Measurements from ENCODE around the gene SPRING1. TPM values are rescaled to one million over a fixed set of nuclear protein-coding genes. Genes with fewer than 3 reads are reported as not detected.
"Not testable (repeated sequence)": the region's sequence is repeated elsewhere in the genome, so short reads cannot be mapped to it uniquely, and the experiment has no call there.

SPRING1 gene
- total RNA-seq, 1 donor from 2014 or later, result 33.8 TPM

GRCh38 chr12:116744766-116745165 lies 6.9 kb upstream of the SPRING1 start:
- DNase-seq (ENCODE audit: extremely low read depth, low read depth, low spot score), result no peak

- not testable (repeated sequence) for DNase-seq (ENCODE audit: extremely low read depth, low read depth, low spot score)
Measured at GRCh38 chr12:116742787-116743186, 4.9 kb upstream of the SPRING1 start.

GRCh38 chr12:116739381-116739887 lies 1.6 kb upstream of the SPRING1 start:
- no peak for DNase-seq (ENCODE audit: extremely low read depth, low read depth, low spot score)

- DNase-seq (ENCODE audit: extremely low read depth, low read depth, low spot score), result no peak
Measured at GRCh38 chr12:116736962-116737773, 701 bp downstream of the SPRING1 start.

GRCh38 chr12:116735951-116736599 lies 1.8 kb downstream of the SPRING1 start:
- DNase-seq (ENCODE audit: extremely low read depth, low read depth, low spot score), result no peak

- no peak for DNase-seq (ENCODE audit: extremely low read depth, low read depth, low spot score)
Measured at GRCh38 chr12:116735084-116735483, 2.8 kb downstream of the SPRING1 start.

GRCh38 chr12:116734156-116734768 lies 3.6 kb downstream of the SPRING1 start:
- DNase-seq (ENCODE audit: extremely low read depth, low read depth, low spot score), result no peak

- DNase-seq (ENCODE audit: extremely low read depth, low read depth, low spot score), result no peak
Measured at GRCh38 chr12:116731801-116732200, 6.1 kb downstream of the SPRING1 start.

GRCh38 chr12:116727891-116728290 lies 10.0 kb downstream of the SPRING1 start:
- no peak for DNase-seq (ENCODE audit: extremely low read depth, low read depth, low spot score)

GRCh38 chr12:116727261-116727660 lies 10.6 kb downstream of the SPRING1 start:
- DNase-seq (ENCODE audit: extremely low read depth, low read depth, low spot score), result no peak

GRCh38 chr12:116726694-116727093 lies 11.2 kb downstream of the SPRING1 start:
- no peak for DNase-seq (ENCODE audit: extremely low read depth, low read depth, low spot score)

- no peak for DNase-seq (ENCODE audit: extremely low read depth, low read depth, low spot score)
Measured at GRCh38 chr12:116722245-116722644, 15.6 kb downstream of the SPRING1 start.

- no peak for DNase-seq (ENCODE audit: extremely low read depth, low read depth, low spot score)
Measured at GRCh38 chr12:116719731-116720528, 17.9 kb downstream of the SPRING1 start.

GRCh38 chr12:116718655-116719454 lies 19.0 kb downstream of the SPRING1 start:
- no peak for DNase-seq (ENCODE audit: extremely low read depth, low read depth, low spot score)

GRCh38 chr12:116717466-116718437 lies 20.1 kb downstream of the SPRING1 start:
- DNase-seq (ENCODE audit: extremely low read depth, low read depth, low spot score), result no peak

GRCh38 chr12:116714175-116714574 lies 23.7 kb downstream of the SPRING1 start:
- no peak for DNase-seq (ENCODE audit: extremely low read depth, low read depth, low spot score)

GRCh38 chr12:116713527-116713926 lies 24.3 kb downstream of the SPRING1 start:
- DNase-seq (ENCODE audit: extremely low read depth, low read depth, low spot score), result no peak

- DNase-seq (ENCODE audit: extremely low read depth, low read depth, low spot score), result no peak
Measured at GRCh38 chr12:116712458-116713303, 25.2 kb downstream of the SPRING1 start.

All from glomerular endothelial cell (primary cell).